LNCAP (cell line): ENCODE data around the gene ATP13A1.

ENCODE experiments used
- CTCF ChIP-seq: fragments of 450-650 bp; IDR thresholded peaks from 2 replicates; pipeline ENCODE4 v1.5.1; 2017; ENCODE audit warnings: mild to moderate bottlenecking

The ATP13A1 gene

GRCh38 chr19:19600793-19601330, 62.6 kb downstream of the ATP13A1 start:
- TF ChIP-seq CTCF: no peak

- TF ChIP-seq CTCF: no peak
Measured at GRCh38 chr19:19597809-19598306, 65.6 kb downstream of the ATP13A1 start.
